Neural progenitor cell (in vitro differentiated cells): ENCODE results near the gene SPP1.

Experiments
- EZH2 ChIP-seq: fragments of 200-600 bp; sonication (generic); IDR thresholded peaks from 2 replicates; pipeline ENCODE4 v1.6.1; 2017; ENCODE audit warnings: antibody characterized with exemption, mild to moderate bottlenecking, moderate library complexity
- TF ChIP-seq, protein P1 (sequence below): fragments of 200-600 bp; sonication (generic); IDR thresholded peaks from 2 replicates; pipeline ENCODE4 v1.5.1; 2017; ENCODE audit warnings: antibody characterized with exemption, mild to moderate bottlenecking

GRCh38 chr4:88018466-88018865 lies 43.0 kb downstream of the SPP1 start:
- TF ChIP-seq, protein P1, sequence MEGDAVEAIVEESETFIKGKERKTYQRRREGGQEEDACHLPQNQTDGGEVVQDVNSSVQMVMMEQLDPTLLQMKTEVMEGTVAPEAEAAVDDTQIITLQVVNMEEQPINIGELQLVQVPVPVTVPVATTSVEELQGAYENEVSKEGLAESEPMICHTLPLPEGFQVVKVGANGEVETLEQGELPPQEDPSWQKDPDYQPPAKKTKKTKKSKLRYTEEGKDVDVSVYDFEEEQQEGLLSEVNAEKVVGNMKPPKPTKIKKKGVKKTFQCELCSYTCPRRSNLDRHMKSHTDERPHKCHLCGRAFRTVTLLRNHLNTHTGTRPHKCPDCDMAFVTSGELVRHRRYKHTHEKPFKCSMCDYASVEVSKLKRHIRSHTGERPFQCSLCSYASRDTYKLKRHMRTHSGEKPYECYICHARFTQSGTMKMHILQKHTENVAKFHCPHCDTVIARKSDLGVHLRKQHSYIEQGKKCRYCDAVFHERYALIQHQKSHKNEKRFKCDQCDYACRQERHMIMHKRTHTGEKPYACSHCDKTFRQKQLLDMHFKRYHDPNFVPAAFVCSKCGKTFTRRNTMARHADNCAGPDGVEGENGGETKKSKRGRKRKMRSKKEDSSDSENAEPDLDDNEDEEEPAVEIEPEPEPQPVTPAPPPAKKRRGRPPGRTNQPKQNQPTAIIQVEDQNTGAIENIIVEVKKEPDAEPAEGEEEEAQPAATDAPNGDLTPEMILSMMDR = no peak
- no peak for TF ChIP-seq EZH2
